Activated T-cell treated with anti-CD3 and anti-CD28 coated beads for 4 hours (primary cell): ENCODE measurements around the gene TSPO2.
"Not testable (repeated sequence)": the region's sequence is repeated elsewhere in the genome, so short reads cannot be mapped to it uniquely, and the experiment has no call there.

Source experiments
- DNase-seq: peaks from one replicate; pipeline ENCODE4 v3.0.0-alpha.2; 2020

Gene TSPO2, protein sequence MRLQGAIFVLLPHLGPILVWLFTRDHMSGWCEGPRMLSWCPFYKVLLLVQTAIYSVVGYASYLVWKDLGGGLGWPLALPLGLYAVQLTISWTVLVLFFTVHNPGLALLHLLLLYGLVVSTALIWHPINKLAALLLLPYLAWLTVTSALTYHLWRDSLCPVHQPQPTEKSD

DNA sequence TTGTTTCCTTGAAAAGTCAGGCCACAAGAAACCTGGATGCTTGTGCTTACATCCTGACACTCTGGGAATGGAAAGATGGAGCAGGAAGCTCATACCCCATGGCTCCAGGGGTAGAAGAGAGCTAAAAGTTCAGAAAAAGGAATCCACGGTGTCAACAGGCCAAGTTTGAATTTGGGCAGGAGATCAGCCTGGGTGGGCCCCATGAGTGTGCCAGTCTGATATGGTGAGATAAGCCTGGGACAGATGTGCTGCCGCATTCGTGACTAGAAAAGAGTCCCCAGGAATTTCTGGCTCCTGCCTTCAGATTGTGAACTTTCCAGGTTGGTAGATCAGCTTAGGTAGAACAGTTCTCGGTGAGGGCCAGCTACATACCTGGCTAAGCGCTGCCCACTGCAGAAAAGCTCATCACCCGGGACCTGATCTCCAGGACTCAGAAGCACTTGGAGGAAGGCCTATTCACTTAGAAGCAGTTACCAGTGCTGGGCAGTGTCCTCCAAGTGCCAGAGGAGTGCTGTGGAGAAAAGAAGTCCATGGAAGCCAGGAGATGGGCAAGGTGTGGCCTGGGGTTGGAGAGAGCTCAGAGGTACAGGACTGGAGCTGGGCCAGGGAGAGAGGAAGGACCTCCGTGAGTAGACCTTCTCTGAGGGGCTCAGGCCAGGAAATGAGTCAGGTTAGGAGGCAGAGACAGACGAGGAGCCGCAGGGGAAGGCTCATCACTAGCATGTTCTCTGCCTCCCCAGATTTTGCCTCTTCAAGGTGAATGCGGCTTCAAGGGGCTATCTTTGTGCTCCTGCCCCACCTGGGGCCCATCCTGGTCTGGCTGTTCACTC, at the start of gene TSPO2:
Gene TSPO2 (plus strand): TSS at position 242 of the 830 bp plus-strand sequence. CDS start 519 bp downstream, at position 761.
- DNase-seq = no peak

- DNase-seq = no peak
Measured at GRCh38 chr6:40992746-40993145, 49.5 kb upstream of the TSPO2 start.

DNA sequence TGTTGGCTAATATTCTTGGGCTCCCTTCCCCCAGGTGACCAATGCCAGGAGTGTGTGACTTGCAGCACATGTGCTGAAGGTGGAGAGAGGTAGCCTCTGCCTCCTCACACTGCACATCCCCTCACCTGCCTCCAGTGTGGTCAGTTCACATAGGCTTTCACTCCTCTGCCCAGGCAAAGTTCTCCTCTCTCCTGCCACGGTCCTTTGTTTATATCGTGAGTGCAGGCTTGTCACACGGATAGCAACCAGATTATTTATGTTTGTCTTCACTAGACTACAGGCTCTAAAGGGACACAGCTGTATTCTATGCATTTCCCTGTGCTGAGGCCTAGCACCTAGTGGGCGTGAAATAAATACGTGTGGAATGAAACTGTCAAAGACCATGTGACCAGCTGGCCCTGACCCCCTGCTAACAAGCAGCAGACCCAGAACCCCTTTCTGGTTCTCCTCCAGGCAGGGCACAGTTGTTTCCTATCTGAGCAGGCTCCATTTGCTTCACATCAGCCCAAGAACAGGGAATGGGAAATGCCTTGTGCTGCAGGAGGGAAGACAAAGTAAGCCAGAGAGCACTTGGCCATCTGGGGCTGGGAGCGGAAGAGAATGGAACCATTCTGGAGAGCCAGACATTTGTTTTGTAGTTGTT, 45.6 kb upstream of the TSPO2 start:
- DNase-seq = no peak

- DNase-seq = no peak
Measured at GRCh38 chr6:40997234-40997957, 44.9 kb upstream of the TSPO2 start.

GRCh38 chr6:40998661-40999060, 43.6 kb upstream of the TSPO2 start:
- DNase-seq = no peak

DNA sequence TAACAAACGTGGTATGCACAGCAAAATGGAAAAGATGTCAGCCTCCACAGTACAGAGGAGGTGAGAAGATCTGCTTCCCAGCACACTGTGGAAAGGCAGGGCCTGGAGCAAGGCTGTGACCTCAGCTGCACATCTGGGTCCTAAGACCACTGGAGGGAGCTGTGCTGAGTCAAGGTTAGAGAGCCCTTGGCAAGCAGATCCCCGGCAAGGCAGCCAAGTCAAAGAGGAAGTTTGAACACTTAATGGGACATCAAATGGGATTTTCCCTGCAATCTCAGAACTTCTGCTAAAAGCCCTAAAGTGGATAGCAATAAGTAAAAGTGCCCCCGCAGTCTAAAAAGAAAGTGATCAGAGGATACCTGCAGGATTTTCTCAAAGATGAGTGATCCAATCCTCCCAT, 42.7 kb upstream of the TSPO2 start:
- DNase-seq = no peak

GRCh38 chr6:41000248-41000647, 42.0 kb upstream of the TSPO2 start:
- DNase-seq = no peak

GRCh38 chr6:41002168-41002567, 40.1 kb upstream of the TSPO2 start:
- no peak for DNase-seq

- peak; percentile 45 for DNase-seq
Measured at GRCh38 chr6:41006217-41006616, 36.0 kb upstream of the TSPO2 start.

- not testable (repeated sequence) for DNase-seq
Measured at GRCh38 chr6:41006980-41007379, 35.3 kb upstream of the TSPO2 start.

- no peak for DNase-seq
Measured at GRCh38 chr6:41008011-41008410, 34.3 kb upstream of the TSPO2 start.

DNA sequence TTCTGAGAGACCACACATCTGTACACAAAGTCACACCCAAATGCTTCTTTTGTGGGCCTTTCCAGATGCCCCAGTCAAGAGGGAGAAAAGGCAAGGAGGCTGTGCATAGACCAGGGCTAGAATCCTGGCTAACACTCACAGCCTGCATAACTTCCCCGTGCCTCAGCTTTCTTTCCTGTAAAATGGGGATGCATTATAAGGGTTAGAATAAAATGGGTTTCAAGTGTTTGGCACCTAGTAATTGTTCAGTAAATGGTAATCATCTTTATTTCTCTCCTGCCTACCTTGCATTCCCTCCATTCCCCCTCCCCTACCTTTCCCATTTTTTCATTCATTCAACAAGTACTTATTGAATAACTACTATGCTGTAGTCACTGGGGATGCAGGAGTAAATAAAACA, 32.6 kb upstream of the TSPO2 start:
- DNase-seq = no peak

- no peak for DNase-seq
Measured at GRCh38 chr6:41011673-41012072, 30.6 kb upstream of the TSPO2 start.

- no peak for DNase-seq
Measured at GRCh38 chr6:41013466-41014153, 28.7 kb upstream of the TSPO2 start.

GRCh38 chr6:41014780-41015179, 27.5 kb upstream of the TSPO2 start:
- no peak for DNase-seq

- not testable (repeated sequence) for DNase-seq
Measured at GRCh38 chr6:41015860-41016259, 26.4 kb upstream of the TSPO2 start.

GRCh38 chr6:41017663-41018062, 24.6 kb upstream of the TSPO2 start:
- DNase-seq = no peak

DNA sequence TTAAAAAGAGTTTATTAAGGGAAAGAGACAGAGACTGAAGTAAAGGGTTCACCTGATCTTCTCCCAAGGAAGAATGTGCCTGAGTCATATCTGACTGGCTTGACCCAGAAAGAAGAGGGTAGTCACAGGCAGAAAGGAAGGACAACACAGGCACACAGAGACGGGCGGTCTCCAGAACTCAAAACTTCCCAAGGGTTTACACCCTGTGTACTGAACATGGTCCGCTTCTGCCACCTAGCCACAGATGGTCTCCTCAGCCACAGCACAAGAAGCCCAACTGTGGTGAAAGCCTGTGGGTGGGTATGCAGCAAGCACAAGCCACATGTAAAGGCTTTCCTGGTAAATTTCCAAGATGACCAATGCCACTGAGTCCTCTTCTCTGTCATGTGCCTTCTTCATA, 20.4 kb upstream of the TSPO2 start:
- no peak for DNase-seq

DNA sequence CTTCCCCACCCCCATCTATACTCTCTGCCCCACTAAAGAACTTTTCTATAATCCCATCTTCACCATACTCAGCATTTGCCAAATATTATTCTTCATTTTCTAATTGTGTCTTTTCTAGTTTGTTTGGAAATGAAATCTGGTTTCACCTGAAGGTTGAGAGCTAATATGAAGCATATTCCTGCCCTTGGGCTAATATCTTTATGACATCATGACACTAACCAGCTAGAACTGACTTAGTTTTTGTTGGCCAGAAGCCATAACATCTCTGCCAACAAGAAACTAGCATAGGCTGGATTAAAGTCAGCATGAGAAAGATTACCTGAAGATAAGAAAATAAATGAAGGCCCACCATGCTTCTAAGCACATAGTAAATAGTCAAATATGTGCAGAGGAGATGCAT, 20.0 kb upstream of the TSPO2 start:
- no peak for DNase-seq

DNA sequence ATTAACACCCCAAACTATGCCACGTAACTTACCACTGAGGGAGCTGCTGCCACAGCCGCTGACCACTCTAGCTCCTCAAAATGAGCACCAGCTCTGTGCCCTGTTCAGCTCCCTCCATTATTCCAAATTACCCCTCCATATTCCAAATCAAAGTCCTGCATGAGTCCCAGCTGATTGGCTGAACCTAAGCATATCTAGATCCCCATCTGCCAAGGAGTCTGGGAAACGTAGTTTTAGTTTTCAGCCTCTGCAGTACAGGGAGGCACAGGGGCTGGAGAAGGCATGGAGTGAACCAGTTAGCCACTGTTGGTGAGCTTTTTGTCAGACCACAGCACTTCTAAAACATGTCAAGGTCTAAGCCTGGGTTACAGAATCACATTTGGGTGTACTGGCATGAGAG, 19.2 kb upstream of the TSPO2 start:
- no peak for DNase-seq

DNA sequence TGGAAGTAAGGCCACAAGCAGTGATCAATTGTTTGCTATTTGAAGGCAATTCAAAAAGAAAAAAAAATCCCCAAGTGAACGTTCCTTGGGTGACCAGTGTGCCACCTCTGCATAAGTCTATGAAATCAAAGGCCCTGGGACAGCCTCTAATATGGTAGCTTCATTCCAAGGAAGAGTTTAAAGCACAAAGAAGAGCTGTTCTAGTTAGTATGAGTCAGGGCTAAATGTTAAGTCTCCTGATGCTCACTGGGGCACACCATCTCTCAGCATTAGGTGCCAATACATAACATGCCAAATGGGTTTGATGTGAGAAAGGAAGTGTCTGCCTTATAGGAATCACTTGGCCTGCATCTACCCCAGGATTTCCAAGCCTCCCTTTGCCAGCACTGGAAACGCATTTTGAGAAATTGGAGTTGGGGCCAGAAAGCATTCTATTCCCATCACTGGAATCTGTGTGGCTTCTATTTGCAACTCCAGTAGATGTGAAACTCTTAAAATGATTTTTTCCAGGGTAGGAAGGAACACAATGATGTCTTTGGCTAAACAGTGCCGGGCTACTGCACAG, 16.2 kb upstream of the TSPO2 start:
- DNase-seq = no peak

- DNase-seq = no peak
Measured at GRCh38 chr6:41027241-41027640, 15.0 kb upstream of the TSPO2 start.
